B cell (primary cell): Measurements from ENCODE around the gene ZNF618. TPM values are rescaled to one million over a fixed set of nuclear protein-coding genes. Genes with fewer than 3 reads are reported as not detected.

Experiments used
- ATAC-seq: fragments of 200-7000 bp; cut with Tn5 transposase; one replicate; pipeline ENCODE4 v1.10.0; 2021; ENCODE audit warnings: low read depth, mild to moderate bottlenecking, moderate number of reproducible peaks, moderate library complexity
- CTCF ChIA-PET: fragments of 350-600 bp; sonication (Branson Sonifier 250); formaldehyde crosslinking; loops from one replicate; lab custom pipeline; 2021; ENCODE audit warnings: antibody characterized with exemption, inconsistent platforms; lab: Charles Lee
- POLR2A ChIA-PET: fragments of 350-600 bp; sonication (Branson Sonifier 250); formaldehyde crosslinking; loops from one replicate; lab custom pipeline; 2021; ENCODE audit warnings: antibody characterized with exemption; lab: Charles Lee
- DNase-seq: peaks from one replicate; pipeline ENCODE4 v3.0.0; 2013
- H2AFZ ChIP-seq: 2 replicates; pipeline ENCODE4 v1.6.1; 2012; ENCODE audit warnings: mild to moderate bottlenecking, low read depth, low read length; ENCODE audit not compliant: insufficient read depth, poor library complexity, severe bottlenecking
- H3K27ac ChIP-seq, 2 donors: 1 replicate in 1 of 2; 2 replicates in 1 of 2; pipeline ENCODE4 v1.5.1; 2012 to 2013; ENCODE audit warnings: low read length in 2 of 2, mild to moderate bottlenecking in 2 of 2, moderate library complexity in 1 of 2
- H3K27me3 ChIP-seq, 4 experiments: fragments of 200-600 bp in 1 of 4; sonication (generic) in 1 of 4; replicated peaks in 1 of 4; 1 replicate in 2 of 4; 2 replicates in 2 of 4; pipeline versions ENCODE4 v1.6.1 to v1.7.0; 2013 to 2016; ENCODE audit warnings: low read length in 3 of 4, mild to moderate bottlenecking in 2 of 4, mixed read lengths in 1 of 4, moderate library complexity in 1 of 4; ENCODE audit not compliant: insufficient read depth in 4 of 4, control insufficient read depth in 3 of 4; ENCODE audit errors: control extremely low read depth in 1 of 4
- H3K36me3 ChIP-seq, 2 experiments: replicated peaks in 1 of 2; 1 replicate in 1 of 2; 2 replicates in 1 of 2; pipeline versions ENCODE4 v1.6.1 to v1.7.1; 2013; ENCODE audit warnings: low read length in 1 of 2; ENCODE audit not compliant: insufficient read depth in 2 of 2, control insufficient read depth in 1 of 2; ENCODE audit errors: control extremely low read depth in 1 of 2, extremely low read depth in 1 of 2
- H3K4me1 ChIP-seq, 2 donors: fragments of 200-600 bp in 1 of 2; sonication (generic) in 1 of 2; 1 replicate in 1 of 2; 2 replicates in 1 of 2; pipeline versions ENCODE4 v1.5.1 to v1.6.1; 2013 to 2017; ENCODE audit warnings: low read length in 2 of 2; ENCODE audit not compliant: control insufficient read depth in 2 of 2, insufficient read depth in 2 of 2
- H3K4me2 ChIP-seq: replicated peaks from 2 replicates; pipeline ENCODE3; 2012; ENCODE audit warnings: mild to moderate bottlenecking, low read depth, low read length; ENCODE audit not compliant: poor library complexity, severe bottlenecking
- H3K4me3 ChIP-seq, 5 experiments: fragments of 200-600 bp in 1 of 5; sonication (generic) in 1 of 5; 1 replicate in 3 of 5; 2 replicates in 2 of 5; pipeline versions ENCODE4 v1.5.1 to v1.7.0; 2011 to 2016; ENCODE audit warnings: low read length in 4 of 5, mild to moderate bottlenecking in 4 of 5, low read depth in 2 of 5, control low read depth in 1 of 5, moderate library complexity in 1 of 5; ENCODE audit not compliant: insufficient read depth in 1 of 5; ENCODE audit errors: control extremely low read depth in 1 of 5, extremely low read depth in 1 of 5
- H3K79me2 ChIP-seq: fragments of 200-600 bp; sonication (generic); one replicate; pipeline ENCODE4 v1.6.0; 2016; ENCODE audit warnings: low read length; ENCODE audit not compliant: control insufficient read depth, insufficient read depth
- H3K9ac ChIP-seq: fragments of 200-600 bp; sonication (generic); 2 replicates; pipeline ENCODE4 v1.6.1; 2017; ENCODE audit warnings: mild to moderate bottlenecking, low read length, moderate library complexity
- H3K9me3 ChIP-seq, 3 donors: one replicate each; pipeline versions ENCODE4 v1.6.1 to v1.7.1; 2013; ENCODE audit warnings: low read length in 2 of 3; ENCODE audit not compliant: control insufficient read depth in 2 of 3, insufficient read depth in 1 of 3; ENCODE audit errors: control extremely low read depth in 1 of 3
- H4K20me1 ChIP-seq: 2 replicates; pipeline ENCODE4 v1.6.0; 2012; ENCODE audit warnings: mild to moderate bottlenecking, low read length; ENCODE audit not compliant: insufficient read depth, control insufficient read depth, poor library complexity, severe bottlenecking
- H3K27ac Mint-ChIP-seq: one replicate; pipeline ENCODE4 v1.8.0; 2021; ENCODE audit warnings: mixed read lengths
- H3K27me3 Mint-ChIP-seq: one replicate; pipeline ENCODE4 v1.8.0; 2021; ENCODE audit warnings: mixed read lengths
- H3K4me1 Mint-ChIP-seq: one replicate; pipeline ENCODE4 v1.8.0; 2021; ENCODE audit warnings: mixed read lengths
- H3K4me3 Mint-ChIP-seq: one replicate; pipeline ENCODE4 v1.8.0; 2021; ENCODE audit warnings: mixed read lengths
- H3K9me3 Mint-ChIP-seq: one replicate; pipeline ENCODE4 v1.8.0; 2022; ENCODE audit warnings: mixed read lengths; ENCODE audit not compliant: insufficient read depth
- CTCF ChIP-seq: fragments of 200-600 bp; IDR thresholded peaks from one replicate; pipeline ENCODE4 v1.8.0; 2022; ENCODE audit warnings: antibody characterized with exemption, mild to moderate bottlenecking
- EZH2 ChIP-seq: IDR thresholded peaks from 2 replicates; pipeline ENCODE4 v1.6.1; 2012; ENCODE audit warnings: borderline replicate concordance, low read depth, mild to moderate bottlenecking, moderate library complexity, low read length; ENCODE audit not compliant: insufficient read depth, poor library complexity, severe bottlenecking
- WGBS: methylation state at CpG from one replicate; pipeline ENCODE4 v1.1.5; 2013; ENCODE audit warnings: missing lambda C conversion rate; ENCODE audit not compliant: insufficient coverage; 5-methylcytosine and 5-hydroxymethylcytosine counted together
- intact Hi-C: fragments of 100-400 bp; cut with micrococcal nuclease; formaldehyde crosslinking; loops from one replicate; pipeline ENCODE4 v1.10.0; 2022
- polyA plus RNA-seq: library from polyadenylated mRNA; depleted of rRNA; stranded (reverse); fragments of >200 nt; gene quantifications from 2 replicates; pipeline ENCODE4 v1.2.3, GENCODE V29; 2012
- total RNA-seq, 2 donors: library from RNA; stranded (reverse); fragments of 120-200 nt in 1 of 2; gene quantifications; 1 replicate in 1 of 2; 2 replicates in 1 of 2; pipeline versions ENCODE4 v1.2.3 to v1.2.4, GENCODE V29; 2013 to 2022

The ZNF618 gene
- total and polyA plus RNA-seq, 2 donors (not counting 1 experiment from before 2014, with no cell fraction given): 1.4 to 2.5 TPM

DNA sequence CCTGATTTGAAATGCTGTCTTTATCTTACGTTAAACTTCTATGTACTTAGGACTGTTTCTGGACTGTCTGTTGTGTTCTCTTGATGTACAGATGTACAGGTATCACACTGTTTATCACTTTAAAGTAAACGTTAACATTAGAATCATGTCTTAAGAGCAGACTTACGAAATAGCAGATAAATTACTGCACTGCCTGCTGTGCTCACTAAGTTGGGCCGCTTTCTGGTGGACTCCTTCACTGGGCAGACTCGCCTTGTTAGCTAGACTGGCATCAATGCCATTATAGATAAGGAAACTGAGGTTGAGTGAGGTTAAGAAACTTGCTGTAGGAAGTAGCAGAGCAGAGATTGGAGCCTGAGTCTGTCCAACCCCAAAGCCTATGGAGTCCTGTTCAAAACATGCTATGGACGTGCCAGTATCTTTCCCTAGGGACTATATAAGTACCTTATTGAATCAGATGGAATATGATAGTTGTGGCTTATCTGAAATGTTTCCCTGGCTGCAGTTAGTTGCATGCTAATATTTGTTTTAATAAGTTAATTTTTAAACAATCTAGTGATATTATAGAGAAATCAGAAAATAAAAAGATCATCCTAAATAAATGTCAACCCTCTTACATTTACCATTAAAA, 16.9 kb downstream of the ZNF618 start:
- Histone ChIP-seq H3K4me1 (peaks cover 0 to 4% of the 10 kb centered on the region in 2 donors), H3K9ac (no peak overlapping the region), H3K27ac (no peak overlapping the region), H2AFZ (no peak overlapping the region), H3K36me3 (no peaks in the 10 kb centered on the region), H3K9me3 (no peaks in the 10 kb centered on the region), H3K79me2 (no peaks in the 10 kb centered on the region), H3K4me2 (no peak overlapping the region), H4K20me1 (no peaks in the 10 kb centered on the region), H3K27me3 (no peaks in the 10 kb centered on the region), H3K4me3 (no peak overlapping the region)
- Mint-ChIP-seq H3K9me3 (no peaks in the 10 kb centered on the region), H3K4me1 (peaks cover 4% of the 10 kb centered on the region), H3K27me3 (no peaks in the 10 kb centered on the region), H3K4me3 (no peak overlapping the region), H3K27ac (no peak overlapping the region)
- 100% methylated on average over 1 of the region's 6 CpGs for WGBS
- DNase-seq: no peak
- intact Hi-C loops: no loop called here
- TF ChIP-seq CTCF (no peak), EZH2 (no peak)
- ChIA-PET CTCF (no interaction called here), POLR2A (no interaction called here)
- ATAC-seq: no peak

DNA sequence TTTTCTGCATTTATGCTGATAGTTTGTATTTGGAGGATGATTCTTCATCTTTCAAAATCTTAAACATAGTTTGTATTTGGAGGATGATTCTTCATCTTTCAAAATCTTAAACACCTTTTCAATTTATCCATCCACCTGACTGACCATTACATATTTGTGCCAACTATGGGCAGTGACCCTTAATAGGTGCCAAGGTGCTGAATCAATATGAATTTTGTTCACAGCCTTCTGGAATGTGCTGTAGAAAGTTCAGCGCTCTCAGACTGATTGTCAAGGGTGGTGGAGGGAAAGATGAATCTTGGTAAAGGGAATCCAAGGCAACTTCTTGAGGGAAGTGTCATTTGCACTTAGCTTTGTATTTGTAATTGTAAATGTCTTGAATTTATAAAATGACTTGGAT, 18.1 kb downstream of the ZNF618 start:
- Histone ChIP-seq H2AFZ (no peak overlapping the region), H3K79me2 (no peaks in the 10 kb centered on the region), H3K4me3 (no peak overlapping the region), H4K20me1 (no peaks in the 10 kb centered on the region), H3K36me3 (no peaks in the 10 kb centered on the region), H3K9me3 (no peaks in the 10 kb centered on the region), H3K9ac (no peak overlapping the region), H3K27ac (no peak overlapping the region), H3K27me3 (no peaks in the 10 kb centered on the region), H3K4me2 (no peak overlapping the region), H3K4me1 (peaks cover 0 to 4% of the 10 kb centered on the region in 2 donors)
- Mint-ChIP-seq H3K4me1 (peaks cover 6% of the 10 kb centered on the region), H3K27me3 (no peaks in the 10 kb centered on the region), H3K27ac (no peak overlapping the region), H3K4me3 (no peak overlapping the region), H3K9me3 (no peaks in the 10 kb centered on the region)
- no peak for DNase-seq
- intact Hi-C loops: no loop called here
- no peak for ATAC-seq
- TF ChIP-seq EZH2: no peak
- no peak for TF ChIP-seq CTCF
- CTCF ChIA-PET: no interaction called here
- POLR2A ChIA-PET: no interaction called here
- 100% methylated on average over 1 of the region's 1 CpG for WGBS
